SH-SY5Y (cell line): ENCODE results near the gene OR2V2.

Experiments
- GATA2 ChIP-seq: IDR thresholded peaks from 2 replicates; pipeline ENCODE4 v1.6.1; 2011; ENCODE audit warnings: mild to moderate bottlenecking, low read depth, low read length
- GATA3 ChIP-seq: IDR thresholded peaks from 2 replicates; pipeline ENCODE4 v1.6.1; 2011; ENCODE audit warnings: low read depth, mild to moderate bottlenecking, low read length, moderate library complexity

OR2V2 gene

DNA sequence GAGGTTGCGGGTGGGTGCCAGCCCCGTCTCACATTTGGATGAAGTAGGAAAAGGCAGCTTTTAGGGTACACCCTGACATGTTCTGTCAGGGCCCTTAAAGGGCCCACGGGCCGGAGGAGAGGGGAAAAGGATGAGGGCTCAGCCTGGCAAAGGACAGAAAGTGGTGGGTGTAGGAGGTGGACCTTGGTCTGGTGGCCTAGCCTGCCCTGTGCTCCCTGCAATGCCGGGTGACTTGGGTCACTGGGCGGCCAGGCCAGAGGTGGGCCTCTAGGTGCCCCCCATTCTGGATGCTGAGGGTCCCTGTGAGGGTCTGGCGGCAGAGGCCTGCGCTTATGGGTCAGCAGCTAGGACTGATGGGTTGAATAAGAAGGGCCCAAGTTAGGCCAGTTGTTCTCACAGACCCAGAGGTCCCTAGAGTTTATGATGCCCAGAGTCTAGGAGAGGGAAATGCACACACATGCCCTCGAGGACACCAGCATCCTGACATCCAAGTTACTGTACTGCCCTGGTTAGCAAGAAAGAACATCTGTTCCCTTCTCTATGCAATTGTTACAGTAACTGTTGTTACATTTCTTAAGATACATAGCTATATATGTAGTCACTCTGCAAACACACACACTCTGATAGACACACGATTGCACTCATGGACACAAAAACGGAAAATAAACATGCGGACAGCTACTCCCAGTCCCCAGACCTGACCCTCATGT is 45.1 kb downstream of the OR2V2 start:
- TF ChIP-seq GATA2: no peak
- TF ChIP-seq GATA3: no peak

DNA sequence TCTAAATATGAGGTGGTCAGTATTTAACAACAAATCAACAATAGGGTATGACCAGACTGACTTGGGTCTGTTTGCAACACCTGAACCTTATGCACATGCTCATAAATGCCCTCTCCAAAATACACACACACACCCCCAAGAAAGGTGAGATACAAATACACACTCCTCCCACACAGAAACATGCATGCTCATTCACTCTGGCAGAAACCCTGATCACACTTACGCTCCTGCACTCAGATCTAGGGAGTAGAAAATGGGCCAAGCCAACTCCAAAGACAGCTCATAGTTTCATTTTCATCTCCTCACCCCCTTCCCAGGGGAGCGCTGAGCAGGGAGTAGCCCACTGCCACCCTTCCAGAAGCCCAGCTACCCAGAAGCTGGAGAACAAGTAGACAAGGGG is 46.3 kb downstream of the OR2V2 start:
- TF ChIP-seq GATA3 (no peak), GATA2 (no peak)

DNA sequence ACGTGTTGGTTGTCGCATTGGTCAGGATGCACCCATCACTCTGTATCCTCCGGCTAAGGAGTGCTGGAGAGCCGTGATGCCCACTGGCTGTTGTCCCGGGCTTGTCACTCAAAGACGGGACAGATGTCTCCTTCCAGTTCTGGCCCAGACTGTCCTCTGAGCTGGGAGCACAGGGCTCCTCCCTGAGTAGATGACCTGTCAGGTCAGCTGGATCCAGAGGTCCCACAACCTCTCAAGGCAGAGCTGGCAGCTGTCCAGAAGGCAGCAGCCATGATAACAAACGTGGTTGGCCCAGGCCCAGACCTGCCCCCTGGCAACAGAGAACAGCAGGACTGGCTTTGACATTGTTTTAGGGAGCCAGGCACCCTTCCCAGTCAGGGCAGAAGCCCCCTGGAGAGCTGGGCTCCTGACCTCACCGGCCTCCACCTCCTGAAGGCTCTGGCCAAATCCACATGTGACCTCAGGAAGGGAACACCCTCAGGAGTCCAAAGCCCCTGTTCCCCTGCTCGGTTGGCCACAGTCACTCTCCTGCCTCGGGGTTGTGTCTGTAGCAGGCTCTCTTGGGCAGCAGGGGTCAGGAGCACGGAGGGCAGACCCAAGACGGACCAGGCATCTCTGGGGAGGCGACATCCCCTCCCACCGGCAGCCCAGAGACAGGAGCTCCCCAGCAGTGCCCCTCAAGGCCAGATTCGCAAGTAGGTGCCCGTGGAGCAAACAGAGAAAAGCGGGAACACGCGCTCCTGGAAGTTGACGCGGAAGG is 47.3 kb downstream of the OR2V2 start:
- TF ChIP-seq GATA2 (no peak), GATA3 (no peak)

DNA sequence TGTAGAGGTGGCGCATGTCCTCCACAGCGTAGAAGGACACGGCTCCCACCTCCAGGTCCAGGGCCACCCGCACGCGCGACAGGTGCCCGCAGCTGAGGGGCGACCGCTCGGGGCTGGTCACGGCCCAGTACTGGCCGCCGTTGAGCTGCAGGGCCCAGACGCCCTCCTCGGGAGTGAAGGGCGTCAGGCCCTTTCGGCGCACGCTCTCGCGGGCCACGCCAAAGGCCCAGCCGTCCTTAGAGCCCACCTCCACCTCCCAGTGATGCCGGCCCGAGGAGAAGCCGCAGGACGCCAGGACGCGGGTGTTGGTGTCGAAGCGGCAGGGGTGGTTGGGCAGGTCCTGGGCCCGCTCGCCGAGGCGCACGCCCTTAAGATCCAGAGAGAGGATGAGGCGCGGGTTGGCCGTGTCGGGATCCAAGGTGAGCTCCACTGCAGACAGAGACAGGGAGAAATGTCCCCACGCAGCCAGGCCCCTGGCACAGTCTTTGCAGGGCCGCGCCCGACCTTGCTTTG is 47.9 kb downstream of the OR2V2 start:
- TF ChIP-seq GATA3 (no peak), GATA2 (no peak)

DNA sequence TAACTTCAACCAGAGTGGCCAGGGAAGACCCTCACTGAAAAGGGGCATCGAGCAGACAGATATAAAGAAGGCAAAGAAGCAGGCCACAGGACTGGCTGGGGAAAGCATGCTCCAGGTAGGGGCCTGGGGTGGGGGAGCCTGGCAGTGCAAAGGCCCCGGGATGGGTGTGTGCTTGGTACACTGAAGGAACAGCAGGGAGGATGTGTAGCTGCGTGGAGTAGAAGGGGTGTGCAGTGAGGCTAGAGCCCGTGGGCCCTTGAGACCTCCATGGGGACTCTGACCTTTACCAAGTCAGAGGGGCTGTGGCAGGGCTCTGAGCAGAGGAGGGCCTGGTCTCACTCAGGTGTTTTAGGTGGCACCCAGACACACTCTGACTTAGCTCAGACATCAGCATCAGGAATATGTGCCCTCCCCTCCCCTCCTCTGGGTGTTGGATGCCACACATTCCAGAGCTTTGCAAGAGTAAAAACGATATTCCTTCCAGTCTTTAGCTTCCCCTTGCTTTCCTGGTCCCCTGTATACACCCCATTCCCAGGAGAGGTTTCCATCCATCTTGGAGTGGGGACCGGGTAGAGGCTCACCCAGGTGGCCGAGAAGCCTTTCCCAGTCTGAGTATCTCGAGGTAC is 50.1 kb downstream of the OR2V2 start:
- TF ChIP-seq GATA3 (no peak), GATA2 (no peak)

DNA sequence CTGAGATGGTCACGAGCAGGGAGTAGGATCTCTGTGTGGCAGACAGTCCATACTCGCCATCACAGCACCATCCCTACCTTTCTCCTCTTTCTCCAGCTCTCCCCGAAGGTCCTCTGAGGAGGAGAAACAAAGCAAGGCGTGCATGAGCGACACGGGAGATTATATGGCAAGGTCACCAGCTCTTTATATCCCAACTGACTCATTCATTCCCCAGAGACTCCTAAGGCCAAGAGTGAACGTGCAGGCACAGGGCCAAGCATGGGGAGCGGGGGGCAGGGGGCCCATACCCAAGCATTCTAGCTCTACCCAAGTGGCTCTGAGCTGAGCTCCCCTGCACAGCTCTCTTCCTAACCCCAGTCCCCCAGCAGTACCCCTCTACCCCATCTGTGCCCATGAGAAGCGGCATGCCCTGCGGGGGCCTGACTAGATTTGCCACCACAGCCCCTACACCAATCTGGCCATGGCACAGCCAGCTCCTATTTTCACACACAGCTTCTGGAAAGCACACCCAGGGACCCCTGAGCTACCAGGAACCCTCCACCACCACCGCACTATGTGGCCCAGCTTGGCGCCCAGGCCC is 50.8 kb downstream of the OR2V2 start:
- no peak for TF ChIP-seq GATA3
- TF ChIP-seq GATA2: no peak

DNA sequence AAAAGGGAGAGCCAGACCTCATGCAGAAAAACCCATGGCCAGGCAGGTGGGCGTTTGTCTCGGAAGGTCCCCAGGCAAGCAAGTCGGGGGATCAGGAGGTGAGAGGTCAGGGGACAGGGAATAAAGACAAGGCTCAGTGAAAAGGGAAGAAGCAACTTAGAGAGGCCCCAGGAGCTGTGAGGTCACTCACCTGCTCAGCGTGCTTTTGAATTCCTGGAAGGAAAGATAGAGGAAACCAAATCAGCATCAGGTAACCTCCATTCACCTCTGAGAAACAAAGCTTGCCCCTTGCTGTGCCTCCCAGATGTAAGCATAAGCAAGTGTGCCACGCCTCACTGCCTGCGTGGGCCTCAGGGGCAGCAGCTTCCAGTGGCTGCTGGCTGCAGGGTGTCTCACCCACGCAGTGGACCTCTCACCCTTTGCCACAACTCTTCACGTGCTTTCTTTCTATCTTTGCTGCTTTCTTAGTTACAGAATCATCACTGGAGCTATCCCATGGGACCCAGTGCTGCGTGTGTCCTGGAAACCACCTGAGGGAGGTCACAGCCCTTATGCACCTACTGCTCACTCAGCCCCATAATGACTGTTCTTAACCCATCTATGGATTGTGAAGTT is 51.6 kb downstream of the OR2V2 start:
- TF ChIP-seq GATA2 (no peak), GATA3 (no peak)

DNA sequence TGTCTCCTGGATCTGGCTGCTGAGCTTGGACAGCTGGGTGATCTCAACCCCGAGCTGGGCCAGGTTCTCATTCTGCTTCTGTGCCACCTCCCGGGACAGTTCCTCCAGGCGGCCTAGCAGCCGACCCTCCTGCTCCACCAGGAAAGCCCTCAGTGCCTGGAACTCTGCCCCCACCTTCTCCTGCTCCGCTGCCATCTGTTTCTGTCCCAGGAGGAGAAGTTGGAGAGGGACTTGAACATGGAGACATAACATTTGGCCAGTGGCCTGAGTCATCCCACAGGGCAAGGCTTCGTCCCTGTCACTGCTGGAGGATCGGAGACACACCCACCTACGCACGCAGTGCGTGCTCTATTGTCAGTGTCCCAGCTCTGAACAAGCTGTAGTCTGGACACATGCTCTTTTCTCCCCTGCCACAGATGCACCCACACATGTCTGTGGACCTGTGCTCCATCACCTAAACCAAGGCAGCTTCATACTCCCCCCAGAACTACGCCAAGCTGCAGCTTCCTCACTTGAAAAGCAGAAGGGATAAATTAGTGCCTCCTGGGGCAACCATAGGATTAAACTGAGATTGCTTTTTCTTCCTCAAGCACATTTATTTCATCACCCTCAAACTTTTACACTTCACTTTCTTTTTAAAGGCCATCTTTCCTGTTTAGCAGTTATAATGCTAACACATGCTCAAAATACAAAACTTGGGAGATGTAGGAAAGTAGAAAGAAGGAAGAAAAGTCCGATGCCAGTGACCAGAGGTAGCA is 52.7 kb downstream of the OR2V2 start:
- TF ChIP-seq GATA2 (no peak), GATA3 (no peak)

DNA sequence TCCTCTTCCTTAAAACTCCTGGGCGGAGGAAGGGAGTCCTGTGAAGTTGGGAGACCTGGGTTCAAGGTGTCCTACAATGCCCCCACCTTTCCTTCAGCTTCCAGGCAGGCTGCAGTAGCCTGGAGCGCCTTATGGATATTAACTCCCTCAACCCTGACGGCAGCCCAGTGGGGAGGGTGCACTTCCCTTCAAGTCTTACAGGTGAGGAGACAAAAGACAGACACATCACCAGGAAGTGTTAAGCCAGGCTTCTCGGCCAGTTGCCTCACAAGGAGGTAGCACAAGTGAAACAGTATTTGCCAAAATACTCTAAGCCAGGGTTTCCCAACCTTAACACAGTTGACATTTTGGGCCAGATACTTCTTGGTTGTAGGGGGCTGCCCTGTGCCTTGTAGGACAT is 53.4 kb downstream of the OR2V2 start:
- TF ChIP-seq GATA3 (no peak), GATA2 (no peak)

DNA sequence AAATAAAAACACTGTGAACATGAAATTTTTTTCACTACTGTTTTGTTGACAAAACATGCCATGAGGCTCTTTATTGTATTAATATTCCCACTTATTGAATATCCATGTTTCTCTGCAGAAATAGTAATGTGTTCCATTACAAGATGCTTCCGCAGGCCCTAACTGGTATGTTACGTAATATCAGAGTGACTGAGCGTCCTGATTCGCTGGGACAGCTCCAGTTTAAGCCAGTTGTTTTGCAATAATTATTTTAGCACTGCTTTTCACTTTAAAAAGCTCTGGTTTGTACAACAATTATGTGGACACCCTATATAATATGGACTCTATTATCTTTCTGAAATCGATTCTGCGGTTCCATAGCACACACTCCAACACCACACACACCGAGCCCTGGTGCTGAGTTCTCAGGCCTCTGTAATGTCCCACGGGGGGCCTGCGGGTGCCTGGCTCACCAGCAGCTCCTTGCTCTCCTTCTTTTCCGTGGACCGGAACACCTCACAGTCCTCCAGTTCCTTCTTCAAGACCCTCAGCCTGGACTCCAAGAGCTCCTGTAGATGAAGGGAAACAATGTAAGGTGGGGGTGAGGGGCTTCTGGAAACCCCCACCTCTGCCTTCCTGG is 55.8 kb downstream of the OR2V2 start:
- TF ChIP-seq GATA3 (no peak), GATA2 (no peak)

DNA sequence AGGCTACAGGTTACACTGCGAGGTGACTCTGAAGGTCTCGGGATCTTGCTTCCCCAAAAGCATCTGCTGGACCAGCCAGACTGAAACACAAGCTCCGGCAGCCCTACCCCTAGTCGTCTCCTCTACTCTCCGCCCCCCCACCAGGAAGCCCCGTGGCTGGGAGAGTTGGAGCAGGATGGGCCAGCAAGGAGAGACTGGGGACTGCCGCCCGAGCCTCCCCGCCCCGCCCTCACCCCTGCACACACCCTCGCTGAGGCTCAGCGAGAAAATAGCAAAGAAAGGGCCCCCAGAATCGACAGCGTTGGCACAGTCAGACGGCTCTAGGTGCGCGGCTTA is 56.4 kb downstream of the OR2V2 start:
- no peak for TF ChIP-seq GATA2
- TF ChIP-seq GATA3: no peak

DNA sequence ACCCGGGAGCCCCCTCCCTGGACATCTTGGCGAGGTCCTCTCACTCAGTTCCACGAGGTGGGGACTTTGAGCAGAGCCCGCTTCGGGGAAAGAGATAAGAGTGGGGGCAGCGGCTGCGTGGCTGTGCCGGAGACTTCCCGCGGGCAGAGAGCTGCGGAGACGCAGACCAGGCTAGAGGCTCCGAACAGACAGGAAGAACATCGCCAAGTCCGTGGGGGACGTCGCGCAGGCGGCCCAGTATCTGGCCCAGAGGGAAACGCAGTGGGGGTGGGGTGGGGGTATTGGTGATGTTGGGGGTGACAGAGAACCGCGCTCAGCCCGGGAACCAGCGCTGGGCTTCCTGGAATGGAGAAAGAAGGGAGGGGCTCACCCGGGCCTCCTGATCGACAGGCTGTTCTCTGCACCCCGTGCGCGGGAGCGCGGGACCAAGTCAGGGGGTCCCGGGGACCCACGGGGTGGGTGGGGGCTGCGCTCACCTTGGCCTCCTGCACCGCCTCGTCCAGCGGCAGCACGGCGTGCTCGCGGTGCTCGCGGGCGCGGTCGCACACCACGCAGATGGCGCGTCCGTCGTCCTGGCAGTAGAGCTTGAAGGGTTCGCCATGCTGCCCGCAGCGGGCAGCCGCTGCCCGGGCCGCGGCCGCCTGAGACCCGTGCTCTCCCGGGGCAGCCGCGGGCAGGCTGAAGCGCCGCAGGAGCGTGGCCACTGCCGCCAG is 56.9 kb downstream of the OR2V2 start:
- TF ChIP-seq GATA3 (no peak), GATA2 (peak; percentile 27; the same call in 1 of the 2 replicates)
